ENCODE measurements around the gene EVL. TPM values are rescaled to one million over a fixed set of nuclear protein-coding genes. Genes with fewer than 3 reads are reported as not detected.
A peak's percentile ranks its signal among the peaks of the same experiment; 100 is the strongest.
"Not testable (repeated sequence)": the region's sequence is repeated elsewhere in the genome, so short reads cannot be mapped to it uniquely, and the experiment has no call there.

EVL gene
- total RNA-seq, 5 donors from 2014 or later (not counting 1 experiment from before 2014, with no cell fraction given): 1,049 to 1,157 (median 1,125) TPM

DNA sequence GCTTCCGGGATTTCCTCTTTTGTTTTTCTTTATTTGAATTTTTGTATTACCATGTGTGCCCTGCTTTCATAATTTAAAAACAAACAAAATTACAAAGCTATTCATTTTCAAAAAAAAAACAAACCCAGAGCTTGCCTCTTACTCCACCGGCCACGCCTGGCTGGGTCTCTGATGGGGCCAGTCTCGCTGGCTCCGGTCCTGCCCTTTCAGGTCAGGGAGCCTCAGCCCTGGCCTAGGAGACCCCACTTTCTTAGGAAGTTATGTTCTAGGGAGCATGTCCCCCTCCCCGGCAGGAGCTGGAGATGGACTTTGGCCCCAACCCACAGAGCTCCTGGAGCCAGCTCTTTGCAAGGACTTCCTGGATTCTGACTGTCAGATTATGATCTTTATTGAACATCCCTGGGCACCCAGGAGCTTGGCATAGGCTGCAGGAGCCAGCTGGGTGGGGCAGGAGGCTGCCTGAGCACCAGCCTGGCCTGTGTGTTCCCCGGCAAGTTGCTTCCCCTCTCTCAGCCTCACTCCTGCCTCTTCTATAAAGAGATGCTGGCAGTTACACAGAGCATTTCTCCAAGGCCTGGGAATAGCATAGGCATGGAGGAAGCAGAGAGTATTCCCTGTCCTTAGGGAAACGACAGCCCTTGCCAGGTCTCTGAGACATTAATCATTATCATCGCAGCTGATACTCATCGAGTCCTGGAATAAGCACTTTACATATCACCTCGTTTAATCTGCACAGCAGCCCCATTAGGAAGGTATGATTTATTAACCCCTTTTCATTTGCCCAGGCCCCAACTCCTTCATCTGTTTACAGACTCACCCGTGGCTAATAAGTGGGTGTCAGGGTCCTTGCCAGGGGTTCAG, 90.8 kb downstream of the EVL start:
- H3K4me3 ChIP-seq (ENCODE audit: control insufficient read depth in 1 of 2, extremely low read depth in 1 of 2, low read length in 1 of 2): no peak overlapping the region
- no peaks in the 10 kb centered on the region for H3K36me3 ChIP-seq (ENCODE audit: control insufficient read depth in 2 of 2, extremely low read depth in 1 of 2, insufficient read depth in 1 of 2, low read length in 1 of 2)
- H3K9me3 ChIP-seq: no peaks in the 10 kb centered on the region
- H3K4me3 Mint-ChIP-seq: no peak overlapping the region
- H3K36me3 Mint-ChIP-seq: no peaks in the 10 kb centered on the region
- peaks cover 0 to 6% (median 4%) of the 10 kb centered on the region in 3 donors for H3K9me3 Mint-ChIP-seq
- POLR2A ChIA-PET: interaction anchor here in 1 of 2 donors (0.5 kb wide), 1 partner anchor 86 kb away, joined by 4 read pairs; no protein-coding TSS in a partner anchor
- peaks cover 0 to 6% (median 2%) of the 10 kb centered on the region in 3 donors for H3K4me1 Mint-ChIP-seq
- DNase-seq (no peak), ATAC-seq (replicated peaks in 1 of 4) (no peak)
- peaks cover 6 to 13% of the 10 kb centered on the region in 2 experiments for H3K4me1 ChIP-seq (ENCODE audit: control insufficient read depth in 1 of 2, extremely low read depth in 1 of 2, insufficient read depth in 2 of 2, low read length in 2 of 2)
- H3K27ac Mint-ChIP-seq: no peak overlapping the region
- 100% methylated on average over 1 of the region's 12 CpGs for WGBS (ENCODE audit: insufficient coverage)
- CTCF ChIA-PET: no interaction called here
- no peak overlapping the region for H3K27ac ChIP-seq (ENCODE audit: low read length)
- peaks cover 5 to 61% of the 10 kb centered on the region in 2 experiments for H3K27me3 ChIP-seq (replicated peaks in 1 of 2; ENCODE audit: control insufficient read depth in 2 of 2, extremely low read depth in 1 of 2, insufficient read depth in 2 of 2, low read length in 1 of 2)
- H3K27me3 Mint-ChIP-seq: peaks cover 4 to 28% of the 10 kb centered on the region in 2 donors

DNA sequence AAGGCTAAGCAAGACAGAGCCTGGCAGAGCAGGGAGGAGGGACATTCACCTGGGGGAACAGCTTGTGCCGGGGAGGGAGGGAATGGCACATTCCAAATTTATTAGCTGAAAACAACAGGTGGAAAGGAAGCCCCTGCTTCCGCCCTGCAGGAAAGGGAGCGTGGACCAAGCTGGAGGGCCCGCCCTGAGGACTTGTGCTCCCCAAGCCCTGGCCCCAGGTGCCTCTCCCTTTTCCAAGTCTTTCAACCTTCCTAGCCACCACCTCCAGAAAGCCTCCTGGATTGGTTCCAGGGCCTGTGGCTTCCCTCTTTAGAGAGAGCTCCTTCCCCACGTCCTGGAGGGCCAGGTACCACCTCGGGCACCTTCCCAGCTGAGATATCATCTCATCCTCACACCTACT, 91.6 kb downstream of the EVL start:
- no peaks in the 10 kb centered on the region for H3K36me3 ChIP-seq (ENCODE audit: control insufficient read depth in 2 of 2, extremely low read depth in 1 of 2, insufficient read depth in 1 of 2, low read length in 1 of 2)
- no peaks in the 10 kb centered on the region for H3K9me3 ChIP-seq
- H3K4me3 ChIP-seq (ENCODE audit: control insufficient read depth in 1 of 2, extremely low read depth in 1 of 2, low read length in 1 of 2): no peak overlapping the region
- no peak overlapping the region for H3K27ac ChIP-seq (ENCODE audit: low read length)
- ChIA-PET CTCF (interaction anchor here in 1 of 2 donors (0.5 kb wide), 1 partner anchor 106 kb away, joined by 3 read pairs; no protein-coding TSS in a partner anchor), POLR2A (interaction anchor here in 1 of 2 donors (0.5 kb wide), 1 partner anchor 903 kb away, joined by 3 read pairs; no protein-coding TSS in a partner anchor)
- no peak for ATAC-seq (replicated peaks in 1 of 4)
- peaks cover 6 to 13% of the 10 kb centered on the region in 2 experiments for H3K4me1 ChIP-seq (ENCODE audit: control insufficient read depth in 1 of 2, extremely low read depth in 1 of 2, insufficient read depth in 2 of 2, low read length in 2 of 2)
- H3K27me3 ChIP-seq (replicated peaks in 1 of 2; ENCODE audit: control insufficient read depth in 2 of 2, extremely low read depth in 1 of 2, insufficient read depth in 2 of 2, low read length in 1 of 2): peaks cover 5 to 64% of the 10 kb centered on the region in 2 experiments
- H3K27ac Mint-ChIP-seq: no peak overlapping the region
- no peak overlapping the region for H3K4me3 Mint-ChIP-seq
- H3K27me3 Mint-ChIP-seq: peaks cover 4 to 28% of the 10 kb centered on the region in 2 donors
- no peak for DNase-seq
- H3K9me3 Mint-ChIP-seq: peaks cover 0 to 6% (median 4%) of the 10 kb centered on the region in 3 donors
- whole genome bisulfite sequencing (ENCODE audit: insufficient coverage): 80% methylated on average over 2 of the region's 6 CpGs
- H3K36me3 Mint-ChIP-seq: no peaks in the 10 kb centered on the region
- H3K4me1 Mint-ChIP-seq: peaks cover 0 to 6% (median 2%) of the 10 kb centered on the region in 3 donors

DNA sequence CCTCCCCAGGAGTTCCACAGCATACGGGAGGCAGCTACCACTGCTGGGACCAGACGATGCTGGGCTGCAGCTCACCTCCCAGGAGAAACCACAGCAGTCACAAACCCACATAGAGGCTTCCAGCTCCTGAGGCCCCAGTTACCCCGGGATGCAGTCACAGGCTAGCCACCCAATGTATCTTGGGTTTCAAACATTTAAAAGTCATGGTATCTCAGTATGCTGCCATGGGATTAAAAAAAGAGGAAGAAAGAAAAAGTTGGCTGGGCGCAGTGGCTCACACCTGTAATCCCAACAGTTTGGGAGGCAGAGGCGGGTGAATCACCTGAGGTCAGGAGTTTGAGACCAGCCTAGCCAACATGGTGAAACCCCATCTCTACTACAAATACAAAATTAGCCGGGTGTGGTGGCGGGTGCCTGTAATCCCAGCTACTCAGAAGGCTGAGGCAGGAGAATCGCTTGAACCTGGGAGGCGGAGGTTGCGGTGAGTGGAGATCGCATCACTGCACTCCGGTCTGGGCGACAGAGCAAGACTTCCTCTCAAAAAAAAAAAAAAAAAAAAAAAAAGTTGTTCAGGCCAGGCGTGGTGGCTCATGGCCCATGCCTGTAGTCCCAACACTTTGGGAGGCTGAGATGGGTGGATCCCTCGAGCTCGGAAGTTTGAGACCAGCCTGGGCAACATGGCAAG, 92.5 kb downstream of the EVL start:
- H3K4me1 Mint-ChIP-seq; DNase-seq; H3K27ac ChIP-seq (ENCODE audit: low read length); ATAC-seq (replicated peaks in 1 of 4); H3K36me3 ChIP-seq (ENCODE audit: control insufficient read depth in 2 of 2, extremely low read depth in 1 of 2, insufficient read depth in 1 of 2, low read length in 1 of 2); H3K9me3 ChIP-seq; H3K4me3 ChIP-seq (ENCODE audit: control insufficient read depth in 1 of 2, extremely low read depth in 1 of 2, low read length in 1 of 2); H3K9me3 Mint-ChIP-seq; H3K36me3 Mint-ChIP-seq; H3K27ac Mint-ChIP-seq: not testable (repeated sequence)
- H3K4me1 ChIP-seq (ENCODE audit: control insufficient read depth in 1 of 2, extremely low read depth in 1 of 2, insufficient read depth in 2 of 2, low read length in 2 of 2): peaks cover 6 to 13% of the 10 kb centered on the region in 2 experiments
- Mint-ChIP-seq H3K27me3 (peaks cover 4 to 28% of the 10 kb centered on the region in 2 donors), H3K4me3 (peak overlapping the region; percentile 1 to 68 (median 28))
- 93% methylated on average over 4 of the region's 16 CpGs for WGBS (ENCODE audit: insufficient coverage)
- POLR2A ChIA-PET: interaction anchor here in 1 of 2 donors (0.5 kb wide), 1 partner anchor 904 kb away, joined by 3 read pairs; no protein-coding TSS in a partner anchor
- peaks cover 5 to 64% of the 10 kb centered on the region in 2 experiments for H3K27me3 ChIP-seq (replicated peaks in 1 of 2; ENCODE audit: control insufficient read depth in 2 of 2, extremely low read depth in 1 of 2, insufficient read depth in 2 of 2, low read length in 1 of 2)
- CTCF ChIA-PET: interaction anchor here (0.5 to 0.7 kb wide), 4 partner anchors 107 to 563 kb away, joined by 3 to 8 read pairs (median 5); no protein-coding TSS in a partner anchor

DNA sequence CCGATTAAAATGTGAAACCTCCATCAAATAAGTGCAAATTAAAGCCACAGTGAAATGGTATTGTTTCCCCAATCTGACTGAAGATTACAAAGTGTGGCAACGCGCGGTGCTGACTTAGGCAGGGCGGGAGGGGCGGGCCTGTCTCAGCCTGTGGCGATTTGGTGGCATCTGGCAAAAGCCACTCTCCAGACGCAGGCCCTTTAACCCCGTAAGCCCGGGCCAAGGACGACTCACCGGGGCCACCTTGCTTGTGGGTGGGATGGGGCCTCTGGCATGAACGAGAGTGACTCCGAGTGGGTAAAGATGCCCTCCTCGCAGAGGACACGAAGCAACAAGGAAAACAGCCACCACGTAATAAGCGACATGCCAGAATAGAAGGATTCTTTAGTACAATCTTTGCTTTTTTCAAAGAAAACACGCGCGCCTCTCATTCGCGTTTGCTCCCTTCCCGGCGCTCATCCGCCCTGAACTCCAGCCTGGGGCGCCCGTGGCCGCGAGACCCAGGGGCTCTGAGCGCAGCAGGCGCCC, 93.4 kb downstream of the EVL start:
- H3K27ac Mint-ChIP-seq: no peak overlapping the region
- POLR2A ChIA-PET: interaction anchor here in 1 of 2 donors (0.6 kb wide), 1 partner anchor 554 kb away, joined by 3 read pairs; no protein-coding TSS in a partner anchor
- CTCF ChIA-PET: interaction anchor here (0.7 kb wide), 2 partner anchors 125 to 564 kb away, joined by 3 to 8 read pairs; no protein-coding TSS in a partner anchor

DNA sequence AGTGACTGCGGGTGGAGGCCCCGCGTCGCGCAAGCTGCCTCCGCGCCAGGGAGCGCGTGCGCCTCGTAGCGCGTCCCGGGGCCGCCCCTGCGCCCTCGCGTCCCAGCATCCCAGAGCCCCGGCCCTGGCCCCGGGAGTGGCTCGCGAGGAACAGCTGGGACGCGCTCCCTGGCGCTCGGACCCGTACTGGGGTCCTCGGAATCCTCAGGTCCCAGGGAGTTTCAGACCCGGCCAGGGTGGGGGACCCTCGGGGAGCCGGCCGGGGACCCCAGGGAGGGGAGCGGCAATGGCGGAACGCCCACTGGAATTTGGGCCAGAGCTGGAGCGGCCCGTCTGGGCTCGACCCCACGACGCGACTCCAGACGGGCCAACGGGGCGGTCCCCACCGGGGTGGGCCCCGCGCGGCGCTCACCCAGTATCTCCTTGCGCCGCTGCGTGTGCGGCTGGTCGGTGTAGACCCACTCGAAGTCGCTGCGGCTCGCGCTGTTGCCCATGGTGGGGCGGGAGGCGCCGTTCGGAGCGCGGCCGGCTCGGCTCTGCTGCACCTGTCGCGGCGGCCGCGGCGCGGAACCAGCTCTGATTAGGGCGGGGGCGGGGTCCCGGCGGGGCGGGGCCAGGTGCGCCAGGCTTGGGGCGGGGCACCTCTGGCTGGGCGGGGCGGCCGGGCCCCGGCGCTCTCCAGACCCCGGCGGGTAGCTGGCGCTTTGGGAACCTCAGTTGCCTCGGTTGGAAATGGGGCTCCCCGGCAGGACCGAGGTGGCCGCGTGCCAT, 94.1 kb downstream of the EVL start, which contains the start of gene DEGS2:
TSS of gene DEGS2 (minus strand) at position 552 of the 771 bp plus-strand sequence. CDS start at position 494, 58 bp downstream.
- WGBS (ENCODE audit: insufficient coverage): 1% methylated on average over 94 of the region's 94 CpGs
- H3K27ac Mint-ChIP-seq: no peak within 1 kb of the TSS
- CTCF ChIA-PET: interaction anchor here (0.5 to 0.9 kb wide), 3 partner anchors 34 to 475 kb away, joined by 3 to 5 read pairs (median 4); partner anchors contain the start of gene CYP46A1 (in 1 of the 2)

More for the DNA sequence above, 93.4 kb downstream of the EVL start:
- no peaks in the 10 kb centered on the region for H3K36me3 Mint-ChIP-seq
- Histone ChIP-seq H3K4me1 (ENCODE audit: control insufficient read depth in 1 of 2, extremely low read depth in 1 of 2, insufficient read depth in 2 of 2, low read length in 2 of 2) (peaks cover 6 to 13% of the 10 kb centered on the region in 2 experiments), H3K36me3 (ENCODE audit: control insufficient read depth in 2 of 2, extremely low read depth in 1 of 2, insufficient read depth in 1 of 2, low read length in 1 of 2) (no peaks in the 10 kb centered on the region), H3K4me3 (ENCODE audit: control insufficient read depth in 1 of 2, extremely low read depth in 1 of 2, low read length in 1 of 2) (peak overlapping the region in 1 of 2 donors; percentile 60), H3K27me3 (replicated peaks in 1 of 2; ENCODE audit: control insufficient read depth in 2 of 2, extremely low read depth in 1 of 2, insufficient read depth in 2 of 2, low read length in 1 of 2) (peaks cover 5 to 61% of the 10 kb centered on the region in 2 experiments), H3K27ac (ENCODE audit: low read length) (no peak overlapping the region), H3K9me3 (no peaks in the 10 kb centered on the region)
- H3K9me3 Mint-ChIP-seq: peaks cover 0 to 6% (median 4%) of the 10 kb centered on the region in 3 donors
- peaks cover 0 to 6% (median 2%) of the 10 kb centered on the region in 3 donors for H3K4me1 Mint-ChIP-seq
- DNase-seq (no peak), ATAC-seq (replicated peaks in 1 of 4) (no peak)
- H3K27me3 Mint-ChIP-seq: peaks cover 4 to 28% of the 10 kb centered on the region in 2 donors
- 15% methylated on average over 21 of the region's 32 CpGs for WGBS (ENCODE audit: insufficient coverage)
- peak overlapping the region; percentile 39 to 68 (median 45) for H3K4me3 Mint-ChIP-seq

More for the DNA sequence above, 94.1 kb downstream of the EVL start, which contains the start of gene DEGS2:
- peaks cover 5 to 58% of the 10 kb centered on the region in 2 experiments for H3K27me3 ChIP-seq (replicated peaks in 1 of 2; ENCODE audit: control insufficient read depth in 2 of 2, extremely low read depth in 1 of 2, insufficient read depth in 2 of 2, low read length in 1 of 2)
- POLR2A ChIA-PET: interaction anchor here in 1 of 2 donors (0.5 to 0.6 kb wide), 2 partner anchors 85 to 132 kb away, joined by 3 to 6 read pairs; no protein-coding TSS in a partner anchor
- Mint-ChIP-seq H3K27me3 (peaks cover 4 to 28% of the 10 kb centered on the region in 2 donors), H3K4me3 (peak within 1 kb of the TSS; percentile 41 to 68 (median 67)), H3K4me1 (peaks cover 0 to 6% (median 2%) of the 10 kb centered on the region in 3 donors), H3K36me3 (no peaks in the 10 kb centered on the region), H3K9me3 (peaks cover 0 to 6% (median 4%) of the 10 kb centered on the region in 3 donors)
- H3K4me3 ChIP-seq (ENCODE audit: control insufficient read depth in 1 of 2, extremely low read depth in 1 of 2, low read length in 1 of 2): peak within 1 kb of the TSS; percentile 34 to 60
- peak in 31 of 35 experiments; percentile 8 to 72 (median 47) for DNase-seq
- ATAC-seq (replicated peaks in 1 of 4): peak; percentile 88 to 91 (median 90)
- H3K36me3 ChIP-seq (ENCODE audit: control insufficient read depth in 2 of 2, extremely low read depth in 1 of 2, insufficient read depth in 1 of 2, low read length in 1 of 2): no peaks in the 10 kb centered on the region
- H3K27ac ChIP-seq (ENCODE audit: low read length): no peak within 1 kb of the TSS
- no peaks in the 10 kb centered on the region for H3K9me3 ChIP-seq
- peaks cover 6 to 13% of the 10 kb centered on the region in 2 experiments for H3K4me1 ChIP-seq (ENCODE audit: control insufficient read depth in 1 of 2, extremely low read depth in 1 of 2, insufficient read depth in 2 of 2, low read length in 2 of 2)

Measured in T-cell (primary cell).